NCI-H2171 treated with DMSO at 0.1 percent for 48 hours (cell line): ENCODE measurements around the gene GRIN1.

Source experiments
- DNase-seq: peaks from one replicate; lab custom pipeline; 2025; lab: John Stamatoyannopoulos, UW

Gene GRIN1

GRCh38 chr9:137165250-137165836 lies 26.4 kb downstream of the GRIN1 start:
- DNase-seq = no peak

- DNase-seq = no peak
These were observed 27.7 kb downstream of the GRIN1 start for GRCh38 chr9:137166380-137167229.

- peak; percentile 40 for DNase-seq
These were observed 28.4 kb downstream of the GRIN1 start for GRCh38 chr9:137167277-137167746.

- DNase-seq = peak; percentile 60
These were observed 29.0 kb downstream of the GRIN1 start for GRCh38 chr9:137167747-137168572.

GRCh38 chr9:137168573-137168903 lies 29.6 kb downstream of the GRIN1 start:
- DNase-seq = peak; percentile 51

GRCh38 chr9:137168904-137169856 lies 30.2 kb downstream of the GRIN1 start:
- peak; percentile 78 for DNase-seq

GRCh38 chr9:137169896-137170358 lies 31.0 kb downstream of the GRIN1 start, which contains the start of gene LRRC26:
Gene LRRC26, minus strand, starts transcription at chr9:137170051. Its CDS starts 108 bp downstream, at chr9:137169943.
- DNase-seq = no peak

GRCh38 chr9:137170486-137171148 lies 31.7 kb downstream of the GRIN1 start:
- no peak for DNase-seq

- no peak for DNase-seq
These were observed 32.4 kb downstream of the GRIN1 start for GRCh38 chr9:137171149-137171900.

- DNase-seq = no peak
These were observed 34.2 kb downstream of the GRIN1 start for GRCh38 chr9:137172901-137173795.

GRCh38 chr9:137173796-137174664 lies 35.1 kb downstream of the GRIN1 start:
- no peak for DNase-seq

GRCh38 chr9:137174722-137175293 lies 35.9 kb downstream of the GRIN1 start:
- peak; percentile 34 for DNase-seq

- no peak for DNase-seq
These were observed 36.5 kb downstream of the GRIN1 start for GRCh38 chr9:137175345-137175961.

- peak; percentile 50 for DNase-seq
These were observed 37.6 kb downstream of the GRIN1 start for GRCh38 chr9:137176302-137177182.

GRCh38 chr9:137178201-137178938 lies 39.4 kb downstream of the GRIN1 start:
- no peak for DNase-seq
